GM12891 (cell line): ENCODE results near the gene C16orf90.

Experiments
- DNase-seq: peaks from one replicate; pipeline ENCODE4 v3.0.0; 2011; ENCODE audit warnings: low spot score; ENCODE audit not compliant: insufficient read length
- FAIRE-seq: peaks from 2 replicates; lab custom pipeline; 2011; peaks lifted over from hg19 to GRCh38; lab: Jason Lieb, UNC
- PAX5 ChIP-seq: IDR thresholded peaks from 2 replicates; pipeline ENCODE4 v1.6.1; 2011; ENCODE audit warnings: low read length, moderate library complexity, mild to moderate bottlenecking; ENCODE audit not compliant: insufficient read depth, severe bottlenecking
- POLR2A ChIP-seq: IDR thresholded peaks from 2 replicates; pipeline ENCODE4 v1.6.1; 2011; ENCODE audit warnings: low read depth, low read length, control low read depth
- POLR2AphosphoS5 ChIP-seq: IDR thresholded peaks from 2 replicates; pipeline ENCODE4 v1.6.1; 2011; ENCODE audit warnings: low read depth, low read length, control low read depth
- POU2F2 ChIP-seq: IDR thresholded peaks from 2 replicates; pipeline ENCODE4 v1.6.1; 2011; ENCODE audit warnings: low read depth, mild to moderate bottlenecking, control low read depth, low read length, moderate library complexity
- SPI1 ChIP-seq: IDR thresholded peaks from 2 replicates; pipeline ENCODE4 v1.6.1; 2011; ENCODE audit warnings: low read depth, low read length, control low read depth
- TAF1 ChIP-seq: IDR thresholded peaks from 2 replicates; pipeline ENCODE4 v1.6.1; 2011; ENCODE audit warnings: low read depth, low read length, control low read depth

Gene C16orf90

DNA sequence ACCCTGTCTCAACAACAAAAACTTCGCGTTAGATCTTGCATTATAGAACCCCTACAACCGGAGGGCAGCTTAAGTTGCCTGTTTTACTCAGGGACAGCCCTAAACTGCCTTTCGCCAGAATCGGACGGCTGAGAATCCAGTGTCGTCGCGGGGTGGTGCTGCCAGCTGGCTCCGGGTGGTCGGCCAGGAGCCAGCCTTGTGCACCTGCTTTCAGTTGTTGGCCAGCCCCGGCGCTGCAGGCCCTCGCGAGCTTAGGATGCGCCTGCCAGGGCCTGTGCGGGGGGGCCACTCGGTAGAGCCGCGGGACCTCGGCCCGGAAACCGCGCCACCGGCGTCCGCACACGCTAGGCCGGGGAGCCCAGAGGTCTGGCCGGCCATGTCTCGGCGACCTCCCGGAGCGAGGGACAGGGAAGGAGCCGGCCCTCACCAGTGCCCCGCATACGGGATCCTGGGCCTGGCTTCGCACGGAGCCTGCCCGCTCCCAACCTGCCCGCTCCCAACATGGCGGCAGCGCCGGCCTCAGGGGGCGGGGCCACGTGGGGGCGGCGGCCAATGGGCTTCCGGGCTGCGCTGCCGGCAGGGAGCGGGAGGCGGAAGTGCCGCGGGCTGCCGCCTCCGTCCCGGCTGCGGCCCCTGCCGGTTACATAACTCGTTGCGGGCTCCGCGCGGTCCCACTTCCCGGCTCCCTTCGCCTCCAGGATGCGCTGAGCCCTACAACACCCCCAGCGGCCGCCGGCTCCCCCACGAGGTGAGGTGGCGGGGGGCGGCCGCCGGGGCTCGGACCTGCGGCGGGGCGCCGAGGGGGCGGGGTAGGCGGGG is 37.6 kb downstream of the C16orf90 start:
- FAIRE-seq = peak; percentile 96
- TF ChIP-seq POU2F2 (no peak), POLR2AphosphoS5 (peak; percentile 91), SPI1 (peak; percentile 69), TAF1 (0 out of 2 replicates have a peak, but pooled peaks have one; percentile 43), POLR2A (peak; percentile 84), PAX5 (no peak)
- DNase-seq = peak; percentile 99

DNA sequence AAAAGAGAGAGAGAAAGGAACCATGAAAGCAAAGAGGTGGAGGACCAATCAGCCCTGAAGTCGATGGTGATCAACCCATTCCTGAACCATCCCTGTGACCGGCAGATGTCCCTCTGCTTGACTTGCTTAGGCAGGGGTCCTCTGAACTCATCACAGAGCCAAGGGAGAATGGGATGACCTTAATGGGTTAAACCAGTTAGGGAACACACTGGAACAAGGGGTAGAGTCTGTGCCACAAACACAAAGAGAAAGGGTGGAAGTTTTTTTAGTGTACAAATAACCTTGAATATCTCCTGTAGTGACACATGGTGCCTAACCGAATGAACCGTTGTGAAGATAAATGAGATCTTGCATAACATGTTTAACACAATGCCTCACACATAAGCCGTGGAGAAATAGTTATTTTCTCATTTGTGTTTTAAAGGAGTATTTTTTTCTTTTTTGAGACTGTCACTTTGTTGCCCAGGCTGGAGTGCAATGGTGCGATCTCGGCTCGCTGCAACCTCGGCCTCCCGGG is 40.6 kb downstream of the C16orf90 start:
- DNase-seq = no peak
- no peak for FAIRE-seq
- no peak for TF ChIP-seq POLR2AphosphoS5
- no peak for TF ChIP-seq SPI1
- TF ChIP-seq POLR2A = no peak
- no peak for TF ChIP-seq TAF1
- TF ChIP-seq PAX5 = no peak
- no peak for TF ChIP-seq POU2F2

DNA sequence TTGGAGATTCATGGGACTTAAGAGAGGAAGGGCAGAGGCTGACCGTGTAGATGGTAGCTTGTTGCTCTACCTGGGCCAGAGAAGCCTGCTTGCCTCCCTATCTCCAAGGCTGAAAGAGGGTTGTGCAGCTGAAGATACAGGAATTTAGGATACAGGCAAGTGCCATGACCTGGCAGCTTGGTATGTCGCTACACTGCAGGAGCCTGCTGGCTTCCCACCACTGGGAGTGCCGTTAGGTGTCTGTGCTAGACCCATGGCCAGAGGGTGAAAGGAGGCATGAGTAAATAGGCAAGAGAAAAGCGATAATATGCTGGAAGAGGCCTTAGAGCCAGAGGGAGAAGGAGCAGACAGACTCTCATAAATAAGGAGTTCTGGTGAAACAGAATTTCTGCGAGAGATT is 41.2 kb downstream of the C16orf90 start:
- FAIRE-seq = no peak
- no peak for DNase-seq

DNA sequence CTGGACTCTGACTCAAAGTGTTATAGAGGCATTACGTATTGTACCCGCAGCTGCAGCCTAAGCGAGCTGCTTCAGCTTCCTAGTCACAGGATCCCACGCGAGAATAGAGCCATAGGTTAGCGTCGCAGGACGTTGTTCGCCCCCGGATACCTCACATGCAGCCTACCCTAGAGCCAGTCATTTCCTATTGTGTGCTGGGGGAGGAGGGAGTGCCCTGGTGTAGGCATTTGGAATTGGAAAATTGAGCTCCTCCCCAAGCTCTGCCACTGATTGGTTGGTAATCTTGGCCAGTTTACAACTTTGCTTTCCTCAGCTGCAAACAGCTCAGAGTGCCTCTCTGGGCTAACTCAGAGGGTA is 51.3 kb downstream of the C16orf90 start:
- peak; percentile 55 for FAIRE-seq
- TF ChIP-seq POLR2AphosphoS5 (peak; percentile 47; the same call in 1 of the 2 replicates), PAX5 (no peak), SPI1 (no peak), POLR2A (peak; percentile 80), TAF1 (peak; percentile 69; the same call in 1 of the 2 replicates)
- DNase-seq = no peak

More for the DNA sequence above, 41.2 kb downstream of the C16orf90 start:
- TF ChIP-seq TAF1 (no peak), POU2F2 (no peak), PAX5 (no peak), POLR2AphosphoS5 (no peak), POLR2A (no peak), SPI1 (no peak)
